Left cardiac atrium (tissue), 4 donors: ENCODE results near the gene TEX55. TPM values are rescaled to one million over a fixed set of nuclear protein-coding genes. Genes with fewer than 3 reads are reported as not detected.
"Not testable (repeated sequence)": the region's sequence is repeated elsewhere in the genome, so short reads cannot be mapped to it uniquely, and the experiment has no call there.

Source experiments
- ATAC-seq, 2 donors: fragments of 200-7000 bp; cut with Tn5 transposase; one replicate each; pipeline ENCODE4 v1.9.1; 2020; ENCODE audit warnings: mild to moderate bottlenecking in 2 of 2, moderate library complexity in 2 of 2
- DNase-seq: peaks from one replicate; pipeline ENCODE4 v3.0.0-alpha.2; 2020
- intact Hi-C, 2 donors: fragments of 100-400 bp; cut with DNase I; formaldehyde crosslinking; loops; one replicate each; pipeline versions ENCODE4 v1.14.1 to v1.15.1; 2022 to 2023
- long read RNA-seq: library from polyadenylated mRNA; unstranded; transcript quantifications from one replicate; pipeline ENCODE4 v2.0.0, GENCODE V29; 2021
- total RNA-seq, 2 donors: library from RNA; stranded (reverse); fragmentation: NEBNext Ultra II Directional; extraction: Animal tissue kit (Norgen Biotek cat#: 25700); gene quantifications; one replicate each; pipeline ENCODE4 v1.2.1, GENCODE V29; 2021
- donor health status: DM: no; HTN: yes; CAD: no.
- donor health status: DM: no; HTN: yes; CAD: no; lungs with severe emphysema.
- donor health status: DM: yes; HTN: yes; CAD: no.
- donor health status: Dilated cardiomyopathy.

Gene TEX55
- not detected for total RNA-seq
- long read RNA-seq, result 0 reads

DNA sequence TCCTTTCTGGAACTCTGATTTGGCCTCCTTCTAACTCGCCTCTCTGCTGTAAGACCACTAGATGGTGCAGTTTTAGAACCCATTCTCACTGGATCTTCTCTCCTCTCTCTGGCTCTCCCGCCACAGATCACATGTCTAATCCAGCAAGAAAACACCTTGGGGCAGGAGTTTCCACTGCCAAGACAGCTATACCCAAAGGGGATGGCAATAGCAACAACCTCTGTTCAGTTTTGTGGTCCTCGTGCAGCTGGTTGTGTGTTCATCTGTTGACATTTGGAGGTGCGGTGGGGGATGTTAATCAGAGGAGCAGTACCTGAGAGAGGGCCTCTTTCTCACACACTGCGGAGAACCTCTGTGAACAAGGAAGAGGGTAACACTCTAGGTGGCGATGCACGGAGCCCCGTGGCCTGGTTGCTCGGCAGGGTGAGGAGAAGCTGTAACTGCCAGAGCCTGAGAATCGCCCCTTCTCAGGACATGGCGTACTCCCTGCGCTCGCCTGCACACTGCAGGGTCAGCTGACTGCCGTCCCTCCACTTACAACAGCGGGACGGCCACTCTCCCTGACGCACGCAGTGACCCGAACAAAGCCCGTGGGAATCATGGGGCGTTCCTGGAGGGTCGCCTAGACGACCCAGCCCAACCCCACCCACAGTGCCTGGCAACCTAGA is at the start of gene TEX55:
Gene TEX55, plus strand, starts transcription at position 666 of the 668 bp plus-strand sequence. CDS start 25 bp downstream, outside the sequence.
- DNase-seq, result peak; percentile 49
- peak; percentile 90 to 92 for ATAC-seq
- intact Hi-C loops, result loop anchor here in 1 of 2 donors (10.0 kb wide), 2 partner anchors 59 to 539 kb away; no protein-coding TSS in a partner anchor

GRCh38 chr3:119098003-119098402 is 48.0 kb upstream of the TEX55 start:
- intact Hi-C loops, result loop anchor here (2.0 to 10.0 kb wide), 3 partner anchors 61 to 217 kb away; partner anchors contain the start of gene IGSF11 (in 1 of the 2)
- DNase-seq, result no peak
- no peak for ATAC-seq

DNA sequence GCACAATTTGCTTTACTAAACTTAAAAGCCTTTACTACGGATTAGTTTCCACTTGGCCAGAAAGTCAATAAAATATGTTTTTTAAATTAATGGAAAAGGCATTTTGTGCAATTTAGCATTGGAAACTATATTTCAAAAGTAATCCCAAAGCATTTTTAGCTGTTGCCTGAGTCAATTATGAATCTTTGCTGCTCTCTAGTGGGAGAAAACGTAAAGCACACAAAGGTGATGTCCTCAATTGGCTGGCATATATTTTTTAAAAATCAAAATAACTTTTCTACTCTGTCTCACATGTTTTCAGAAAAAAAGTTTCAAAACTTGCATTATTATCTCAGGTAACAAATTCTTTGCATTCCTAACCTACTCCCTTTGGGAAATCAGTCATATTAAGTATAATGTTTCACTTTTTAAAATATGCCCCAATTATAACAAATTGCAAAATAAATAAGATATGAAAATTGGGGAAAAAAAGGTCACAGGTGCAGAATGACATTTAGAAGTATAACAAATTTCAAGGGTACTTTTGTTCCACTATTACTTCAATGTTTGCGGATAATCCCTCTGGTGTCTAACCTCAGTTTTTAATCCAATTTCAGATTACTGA is 47.2 kb upstream of the TEX55 start:
- ATAC-seq, result no peak
- DNase-seq, result no peak
- intact Hi-C loops, result loop anchor here (1.0 to 10.0 kb wide), 4 partner anchors 61 to 218 kb away; partner anchors contain the start of gene IGSF11 (in 1 of the 2)

DNA sequence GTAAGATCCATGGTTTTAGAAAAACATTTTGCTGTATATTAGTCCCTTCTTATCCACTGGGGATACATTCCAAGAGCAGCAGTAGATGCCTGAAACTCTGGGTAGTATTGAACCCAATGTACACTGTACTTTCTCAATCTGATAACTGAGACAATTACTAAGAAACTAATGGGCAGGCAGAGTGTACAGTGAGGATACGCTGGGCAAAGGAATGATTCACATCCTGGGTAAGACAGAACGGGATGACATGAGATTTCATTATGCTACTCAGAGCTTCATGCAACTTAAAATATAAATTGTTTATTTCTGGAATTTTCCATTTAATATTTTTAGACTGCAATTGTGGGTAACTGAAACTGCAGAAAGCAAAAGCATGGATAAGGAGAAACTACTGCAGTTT is 46.2 kb upstream of the TEX55 start:
- intact Hi-C loops, result loop anchor here (1.0 to 10.0 kb wide), 4 partner anchors 62 to 219 kb away; partner anchors contain the start of gene IGSF11 (in 1 of the 2)
- ATAC-seq, result no peak
- DNase-seq, result no peak

- DNase-seq, result no peak
- intact Hi-C loops, result no loop called here
- no peak for ATAC-seq
Measured at GRCh38 chr3:119104031-119104430, 41.9 kb upstream of the TEX55 start.

GRCh38 chr3:119118330-119118729 is 27.6 kb upstream of the TEX55 start:
- ATAC-seq, intact Hi-C loops: not testable (repeated sequence)

GRCh38 chr3:119120480-119120879 is 25.5 kb upstream of the TEX55 start:
- DNase-seq (no peak), ATAC-seq (no peak)
- intact Hi-C loops, result no loop called here

More at GRCh38 chr3:119118330-119118729, 27.6 kb upstream of the TEX55 start:
- DNase-seq, result not testable (repeated sequence)

DNA sequence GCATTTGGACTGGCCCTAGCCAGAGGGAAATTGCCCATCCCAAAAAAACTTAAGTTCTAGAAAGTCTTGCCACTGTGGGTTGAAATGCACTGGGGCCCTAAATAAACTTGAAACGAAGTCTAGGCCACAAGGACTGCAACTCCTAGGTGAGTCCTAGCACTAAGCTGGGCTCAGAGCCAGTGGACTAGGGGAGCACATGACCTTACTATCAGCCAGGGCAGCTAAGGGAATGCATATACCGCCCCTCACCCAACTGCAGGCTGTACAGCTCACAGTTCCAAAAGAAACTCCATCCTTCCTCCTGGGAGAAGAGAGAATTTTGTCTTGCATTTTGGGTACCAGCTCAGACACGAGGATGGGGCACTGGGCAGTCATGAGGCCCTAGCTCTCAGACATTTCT is 23.6 kb upstream of the TEX55 start:
- ATAC-seq, result no peak
- intact Hi-C loops, result no loop called here
- DNase-seq, result no peak

- no peak for DNase-seq
- intact Hi-C loops, result no loop called here
- no peak for ATAC-seq
Measured at GRCh38 chr3:119125342-119125741, 20.6 kb upstream of the TEX55 start.

GRCh38 chr3:119125742-119126504 is 20.0 kb upstream of the TEX55 start:
- intact Hi-C loops, result no loop called here
- ATAC-seq (no peak), DNase-seq (no peak)

DNA sequence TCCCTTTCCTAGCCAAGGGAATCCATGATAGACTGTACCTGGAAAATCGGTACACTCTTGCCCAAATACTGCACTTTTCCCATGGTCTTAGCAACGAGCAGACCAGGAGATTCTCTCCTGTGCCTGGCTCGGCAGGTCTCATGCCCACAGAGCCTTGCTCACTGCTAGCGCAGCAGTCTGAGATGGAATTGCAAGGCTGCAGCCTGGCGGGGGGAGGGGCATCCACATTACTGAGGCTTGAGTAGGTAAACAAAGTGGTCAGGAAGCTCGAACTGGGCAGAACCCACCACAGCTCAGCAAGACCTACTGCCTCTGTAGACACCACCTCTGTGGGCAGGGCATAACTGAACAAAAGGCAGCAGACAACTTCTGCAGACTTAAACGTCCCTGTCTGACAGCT is 15.7 kb upstream of the TEX55 start:
- ATAC-seq, DNase-seq, intact Hi-C loops: not testable (repeated sequence)

DNA sequence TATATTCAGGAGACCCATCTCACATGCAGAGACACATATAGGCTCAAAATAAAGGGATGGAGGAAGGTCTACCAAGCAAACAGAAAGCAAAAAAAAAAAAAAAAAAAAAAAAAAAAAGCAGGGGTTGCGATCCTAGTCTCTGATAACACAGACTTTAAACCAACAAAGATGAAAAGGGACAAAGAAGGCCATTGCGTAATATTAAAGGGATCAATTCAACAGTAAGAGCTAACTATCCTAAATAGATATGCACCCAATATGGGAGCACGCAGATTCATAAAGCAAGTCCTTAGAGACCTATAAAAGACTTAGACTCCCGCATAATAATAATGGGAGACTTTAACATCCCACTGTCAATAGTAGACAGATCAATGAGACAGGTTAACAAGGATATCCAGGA is 13.7 kb upstream of the TEX55 start:
- DNase-seq, intact Hi-C loops, ATAC-seq: not testable (repeated sequence)

GRCh38 chr3:119139360-119139759 is 6.6 kb upstream of the TEX55 start:
- ATAC-seq, intact Hi-C loops: not testable (repeated sequence)

DNA sequence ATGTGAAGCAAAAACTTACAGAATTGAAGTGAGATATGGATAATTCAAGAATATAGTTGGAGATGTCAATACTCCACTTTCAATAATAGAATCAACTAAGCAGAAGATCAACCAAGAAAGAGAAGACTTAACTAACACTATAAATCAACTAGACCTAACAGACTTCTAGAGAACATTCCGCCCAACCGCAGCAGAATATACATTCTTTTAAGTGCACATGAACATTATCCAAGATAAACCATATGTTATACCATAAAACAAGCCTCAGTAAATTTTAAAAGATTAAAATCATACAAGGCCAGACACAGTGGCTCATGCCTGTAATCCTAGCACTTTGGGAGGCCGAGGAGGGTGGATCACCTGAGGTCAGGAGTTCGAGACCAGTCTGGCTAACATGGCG is 5.5 kb upstream of the TEX55 start:
- DNase-seq (no peak), ATAC-seq (no peak)
- intact Hi-C loops, result loop anchor here in 1 of 2 donors (10.0 kb wide), 2 partner anchors 64 to 544 kb away; no protein-coding TSS in a partner anchor

More at GRCh38 chr3:119139360-119139759, 6.6 kb upstream of the TEX55 start:
- DNase-seq, result not testable (repeated sequence)

- intact Hi-C loops, result loop anchor here in 1 of 2 donors (10.0 kb wide), 2 partner anchors 60 to 540 kb away; no protein-coding TSS in a partner anchor
- ATAC-seq (peak; percentile 41 to 57), DNase-seq (no peak)
Measured at GRCh38 chr3:119145128-119145499, 851 bp upstream of the TEX55 start.

DNA sequence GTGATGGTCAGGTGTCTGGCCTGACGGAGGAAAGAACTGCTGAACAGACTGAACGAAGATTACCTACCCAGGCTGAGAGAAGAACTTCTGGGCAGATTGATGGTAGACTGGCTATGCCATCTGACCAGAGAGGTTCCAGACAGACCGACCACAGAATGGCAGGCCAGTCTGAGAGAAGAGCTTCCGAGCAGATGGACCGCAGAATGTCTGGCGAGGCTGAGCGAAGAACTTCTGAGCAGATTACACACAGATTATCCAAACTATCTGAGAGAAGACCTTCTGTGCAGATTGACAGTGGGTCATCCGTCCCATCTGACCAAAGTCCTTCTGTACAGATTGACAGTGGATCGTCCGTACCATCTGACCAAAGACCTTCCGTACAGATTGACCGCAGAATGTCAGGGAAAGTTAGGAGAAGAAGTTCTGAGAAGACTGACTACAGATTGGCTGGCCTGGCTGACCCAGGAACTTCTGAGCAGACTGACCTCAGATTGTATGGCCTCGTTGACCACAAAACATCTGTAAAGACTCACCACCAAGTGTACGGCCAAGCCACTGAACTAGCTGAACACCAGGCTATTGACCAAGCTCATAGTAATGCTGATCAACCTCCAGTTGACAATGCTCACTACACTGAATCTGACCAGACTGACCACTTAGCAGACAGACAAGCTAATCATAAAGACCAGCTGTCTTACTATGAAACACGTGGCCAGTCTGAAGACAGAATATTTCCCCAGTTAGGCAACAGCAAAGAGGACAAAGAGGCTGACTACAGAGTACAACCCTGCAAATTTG is 812 bp downstream of the TEX55 start:
- DNase-seq, result no peak
- ATAC-seq, result no peak

DNA sequence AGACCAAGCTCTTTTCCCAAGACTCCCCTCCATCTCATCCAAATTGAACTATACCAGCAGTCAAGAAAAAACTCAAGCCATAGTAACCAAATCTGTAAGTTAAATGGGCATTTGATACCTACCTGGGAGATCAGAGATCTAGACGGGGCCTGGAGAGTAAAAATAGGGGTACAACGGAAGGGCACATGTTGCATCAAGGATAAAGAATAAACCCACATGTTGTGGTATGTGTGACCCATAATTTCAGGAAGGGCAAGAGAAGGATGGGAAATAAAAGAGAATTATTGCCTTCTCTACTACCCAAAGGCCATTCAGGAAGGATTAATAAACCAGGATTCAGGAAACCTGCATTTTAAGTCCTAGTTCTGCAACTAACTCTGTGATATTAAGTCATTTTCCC is 1.5 kb downstream of the TEX55 start:
- no peak for DNase-seq
- intact Hi-C loops, result loop anchor here in 1 of 2 donors (10.0 kb wide), 2 partner anchors 57 to 537 kb away; no protein-coding TSS in a partner anchor
- ATAC-seq, result no peak

More for the DNA sequence above, 812 bp downstream of the TEX55 start:
- intact Hi-C loops, result loop anchor here in 1 of 2 donors (10.0 kb wide), 2 partner anchors 58 to 538 kb away; no protein-coding TSS in a partner anchor

DNA sequence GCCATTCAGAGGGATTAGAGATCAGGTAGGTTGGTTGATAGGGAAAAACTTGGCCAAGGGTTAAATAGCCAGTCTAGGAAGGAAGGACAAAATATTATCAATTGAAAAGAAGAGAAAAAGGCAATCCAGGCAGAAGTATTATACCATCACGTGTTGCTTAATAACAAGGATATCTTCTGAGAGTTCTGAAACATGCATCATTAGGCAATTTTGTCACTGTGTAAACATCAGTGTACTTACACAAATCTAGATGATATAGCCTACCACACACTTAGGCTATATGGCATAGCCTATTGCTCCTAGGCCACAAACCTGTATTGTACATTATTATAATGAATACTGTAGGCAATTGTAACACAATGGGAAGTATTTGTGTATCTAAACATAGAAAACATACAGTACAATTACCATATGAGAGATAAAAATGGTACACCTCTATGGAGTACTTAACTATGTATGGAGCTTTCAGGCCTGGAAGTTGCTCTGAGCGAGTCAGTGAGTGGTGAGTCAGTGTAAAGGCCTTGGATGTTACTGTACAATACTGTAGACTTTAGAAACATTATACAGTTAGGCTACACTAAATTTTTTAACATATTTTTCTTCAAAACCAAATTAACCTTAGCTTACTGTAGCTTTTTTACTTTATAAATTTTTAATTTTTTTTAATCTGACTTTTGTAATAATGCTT is 2.7 kb downstream of the TEX55 start:
- DNase-seq (no peak), ATAC-seq (no peak)
- intact Hi-C loops, result loop anchor here in 1 of 2 donors (10.0 kb wide), 2 partner anchors 56 to 536 kb away; no protein-coding TSS in a partner anchor
